Hypothalamus (tissue), 51 donors: Measurements from ENCODE around the gene RMND1.
"Not testable (repeated sequence)": the region's sequence is repeated elsewhere in the genome, so short reads cannot be mapped to it uniquely, and the experiment has no call there.

Source experiments
- DNase-seq, 51 donors: peaks; one replicate each; lab custom pipeline; 2025; lab: John Stamatoyannopoulos, UW

Gene RMND1

GRCh38 chr6:151452750-151453427 lies 963 bp upstream of the RMND1 start:
- DNase-seq, result peak in 3 of 51 donors; percentile 3 to 21 (median 16)

- no peak for DNase-seq
Measured at GRCh38 chr6:151451417-151451949, 443 bp downstream of the RMND1 start.

DNA sequence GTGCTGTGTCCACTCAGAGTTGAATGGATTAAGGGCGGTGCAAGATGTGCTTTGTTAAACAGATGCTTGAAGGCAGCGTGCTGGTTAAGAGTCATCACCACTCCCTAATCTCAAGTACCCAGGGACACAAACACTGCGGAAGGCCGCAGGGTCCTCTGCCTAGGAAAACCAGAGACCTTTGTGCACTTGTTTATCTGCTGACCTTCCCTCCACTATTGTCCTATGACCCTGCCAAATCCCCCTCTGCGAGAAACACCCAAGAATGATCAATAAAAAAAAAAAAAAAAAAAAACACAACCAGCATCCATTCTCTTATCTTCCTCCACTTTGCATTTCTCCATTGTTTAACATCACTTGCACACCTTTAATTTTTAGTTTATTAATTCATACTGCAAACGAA lies 998 bp downstream of the RMND1 start:
- DNase-seq, result not testable (repeated sequence)

GRCh38 chr6:151448623-151449022 lies 3.3 kb downstream of the RMND1 start:
- no peak for DNase-seq

DNA sequence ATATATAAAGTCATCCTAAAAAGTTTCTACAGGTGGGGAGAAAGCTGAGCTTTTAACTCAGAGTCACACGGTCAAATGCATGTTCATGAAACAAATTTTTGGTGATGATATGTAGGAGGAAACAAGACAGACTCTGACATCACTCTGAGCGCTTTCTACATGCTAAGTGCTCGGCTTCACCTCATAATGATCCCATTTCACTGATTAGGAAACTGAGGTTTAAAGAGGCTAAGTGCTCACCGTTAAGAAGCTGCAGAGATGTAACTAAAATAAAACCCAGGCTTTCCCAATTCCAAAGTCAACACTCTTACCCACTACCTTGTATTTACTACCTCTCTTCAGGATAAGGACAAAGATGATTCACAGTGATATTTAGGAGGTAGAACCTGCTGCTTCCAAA lies 4.7 kb downstream of the RMND1 start:
- DNase-seq, result no peak

DNA sequence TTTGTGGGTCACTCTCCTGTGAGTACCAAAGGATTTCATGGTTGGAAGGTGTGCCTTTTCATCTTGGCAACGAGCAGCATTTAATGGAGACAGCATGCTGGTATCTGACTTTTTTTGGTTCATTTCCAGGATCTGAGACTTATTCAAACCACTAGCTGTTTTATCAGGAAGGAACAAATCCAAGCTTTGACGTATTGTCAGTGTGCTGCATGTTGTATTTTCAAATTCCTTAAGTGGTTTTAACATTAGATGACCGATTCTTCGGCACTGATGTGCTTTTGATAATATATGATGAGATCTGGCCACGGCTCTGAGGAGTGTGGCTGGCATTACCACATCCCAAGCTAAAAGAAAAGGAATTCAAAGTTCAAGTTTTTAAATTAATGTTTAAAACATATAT lies 6.4 kb downstream of the RMND1 start:
- DNase-seq, result no peak

DNA sequence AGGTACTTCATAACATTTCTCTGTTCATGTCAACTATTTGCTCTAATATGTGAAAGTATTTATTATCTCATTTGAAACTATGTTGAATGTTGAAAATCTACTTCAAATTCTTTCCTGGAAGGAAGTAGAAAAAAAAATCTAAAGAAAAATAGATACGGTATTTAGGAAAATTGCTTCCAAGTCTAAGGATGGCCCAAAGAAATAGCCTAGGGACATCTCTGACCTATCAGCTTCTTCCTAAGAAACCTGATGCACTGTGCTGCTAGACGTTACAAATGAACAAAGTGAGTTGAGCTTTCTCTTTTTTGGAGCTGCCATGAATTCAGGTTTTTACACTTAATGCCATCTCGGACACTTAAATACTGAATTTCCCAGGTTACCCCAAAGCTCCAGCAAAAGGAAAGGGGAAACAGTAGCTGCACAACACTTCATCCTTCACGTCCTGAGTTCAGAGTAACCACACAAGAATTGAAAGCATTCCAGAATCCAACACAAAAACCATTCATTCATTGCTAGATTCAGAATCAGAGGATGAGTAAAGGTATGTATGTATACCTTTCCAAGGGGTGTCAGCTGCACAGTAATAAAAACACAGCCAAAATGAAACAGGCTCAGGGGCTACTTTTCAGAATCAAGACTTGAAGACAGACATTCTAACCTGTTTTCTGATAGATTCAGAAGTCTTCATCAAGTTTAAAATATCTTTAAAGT lies 7.9 kb downstream of the RMND1 start:
- no peak for DNase-seq

DNA sequence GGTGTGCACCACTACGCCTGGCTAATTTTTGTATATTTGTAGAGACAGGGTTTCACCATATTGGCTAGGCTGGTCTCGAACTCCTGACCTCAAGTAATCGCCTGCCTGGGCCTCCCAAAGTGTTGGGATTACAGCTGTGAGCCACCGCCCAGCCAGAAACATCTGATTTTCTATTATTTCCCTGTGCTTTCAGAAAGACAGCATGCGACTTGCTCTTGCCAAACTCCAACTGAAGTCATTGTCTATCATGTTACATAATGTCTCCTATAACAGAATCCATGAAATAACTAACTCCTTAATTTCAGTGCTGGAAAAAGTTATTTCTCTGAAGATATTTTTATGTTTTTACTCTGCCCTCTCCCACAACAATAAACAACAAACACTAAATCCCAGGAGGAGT lies 8.5 kb downstream of the RMND1 start:
- no peak for DNase-seq

GRCh38 chr6:151442371-151442770 lies 9.6 kb downstream of the RMND1 start:
- DNase-seq, result no peak

DNA sequence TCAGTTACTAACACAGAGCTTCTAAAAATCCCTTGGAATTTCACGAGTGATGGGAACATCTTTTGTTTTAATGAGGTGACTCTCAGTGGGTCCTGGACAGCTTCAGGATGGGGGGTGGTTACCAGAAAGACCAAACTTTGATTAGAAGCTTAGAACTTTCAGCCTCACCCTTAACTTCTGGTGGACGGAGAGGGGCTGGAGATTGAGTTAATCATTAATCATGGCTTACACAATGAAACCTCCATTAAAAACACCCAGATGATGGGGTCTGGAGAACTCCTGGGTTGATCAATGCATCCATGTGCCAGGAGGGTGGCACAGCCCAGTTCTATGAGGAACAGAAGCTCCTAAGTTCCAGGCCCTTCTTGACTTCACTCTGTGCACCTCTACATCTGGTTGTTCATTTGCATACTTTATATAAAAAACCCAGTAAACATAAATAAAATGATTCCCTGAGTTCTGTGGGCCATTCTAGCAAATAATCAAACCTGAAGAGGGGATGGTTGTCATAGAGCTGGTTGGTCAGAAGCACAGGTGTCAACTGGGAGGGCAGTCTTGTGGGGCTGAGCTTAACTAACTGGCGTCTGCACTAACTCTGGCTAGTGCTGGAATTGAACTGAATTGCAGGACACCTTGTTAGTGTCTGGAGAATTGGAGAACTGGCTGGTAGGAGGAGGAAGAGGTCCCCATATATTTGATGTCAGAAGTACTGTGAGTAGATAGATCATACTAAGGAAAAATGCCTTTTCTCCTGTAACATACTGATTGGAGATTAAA lies 10.3 kb downstream of the RMND1 start:
- DNase-seq, result no peak

GRCh38 chr6:151440930-151441329 lies 11.0 kb downstream of the RMND1 start:
- DNase-seq, result peak in 1 of 51 donors; percentile 7

- DNase-seq, result no peak
Measured at GRCh38 chr6:151440498-151440897, 11.4 kb downstream of the RMND1 start.

- DNase-seq, result no peak
Measured at GRCh38 chr6:151437401-151437800, 14.5 kb downstream of the RMND1 start.

- no peak for DNase-seq
Measured at GRCh38 chr6:151436802-151437201, 15.1 kb downstream of the RMND1 start.

DNA sequence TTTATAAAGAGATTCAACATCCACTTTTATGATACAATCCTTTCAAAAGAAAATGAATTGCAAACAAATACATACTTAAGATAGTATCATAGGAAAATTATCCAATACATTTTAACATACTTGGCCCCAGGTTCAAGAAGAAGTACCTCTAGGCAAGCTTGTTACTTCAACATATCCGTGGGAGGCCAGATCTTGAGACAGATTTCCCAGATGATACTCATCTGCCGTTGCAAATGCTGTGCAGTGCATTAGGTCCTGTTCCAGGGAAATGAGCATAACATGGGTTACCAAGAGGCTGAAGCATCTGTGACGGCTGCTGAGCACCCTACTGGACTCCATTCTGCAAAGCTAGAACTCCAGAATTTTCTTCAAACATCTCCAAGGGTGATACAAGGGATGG lies 15.6 kb downstream of the RMND1 start:
- DNase-seq, result no peak

DNA sequence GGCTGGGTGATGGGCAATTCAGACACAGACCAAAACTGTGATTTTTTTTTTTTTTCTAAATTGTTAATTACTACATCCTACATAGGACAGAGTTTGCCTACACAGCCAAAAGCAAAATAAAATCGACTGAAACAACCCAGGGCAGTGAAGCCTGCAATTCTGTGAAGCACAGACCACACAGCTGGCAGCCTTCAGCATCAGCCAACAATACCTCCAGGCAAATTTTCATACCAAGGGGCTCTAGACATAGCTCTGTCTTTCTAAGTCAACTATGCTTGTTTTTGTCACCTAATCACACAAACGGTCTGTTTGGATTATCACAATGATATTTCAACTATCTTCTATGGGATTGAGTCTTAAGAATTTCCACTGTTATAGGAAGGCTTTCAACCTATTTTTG lies 17.6 kb downstream of the RMND1 start:
- DNase-seq, result no peak

- DNase-seq, result no peak
Measured at GRCh38 chr6:151432651-151433050, 19.3 kb downstream of the RMND1 start.

DNA sequence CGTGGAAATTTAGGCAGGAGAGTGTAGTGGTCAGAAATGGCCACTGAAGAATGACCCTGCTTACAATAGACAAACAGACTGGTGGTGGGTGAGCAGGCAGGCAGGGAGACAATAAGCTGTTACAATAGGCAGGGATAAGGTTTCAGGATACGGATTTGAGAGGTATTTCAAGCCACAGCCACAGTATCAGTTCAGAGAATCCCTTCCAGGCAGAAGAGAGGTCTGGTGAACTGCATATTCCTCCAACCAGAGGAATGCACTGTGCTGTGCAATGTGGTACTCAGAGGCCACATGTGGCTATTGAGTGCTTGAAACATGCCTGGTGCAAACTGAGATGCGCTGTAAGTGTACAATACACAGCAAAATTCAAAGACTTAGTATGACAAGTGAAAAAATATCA lies 20.6 kb downstream of the RMND1 start:
- no peak for DNase-seq

DNA sequence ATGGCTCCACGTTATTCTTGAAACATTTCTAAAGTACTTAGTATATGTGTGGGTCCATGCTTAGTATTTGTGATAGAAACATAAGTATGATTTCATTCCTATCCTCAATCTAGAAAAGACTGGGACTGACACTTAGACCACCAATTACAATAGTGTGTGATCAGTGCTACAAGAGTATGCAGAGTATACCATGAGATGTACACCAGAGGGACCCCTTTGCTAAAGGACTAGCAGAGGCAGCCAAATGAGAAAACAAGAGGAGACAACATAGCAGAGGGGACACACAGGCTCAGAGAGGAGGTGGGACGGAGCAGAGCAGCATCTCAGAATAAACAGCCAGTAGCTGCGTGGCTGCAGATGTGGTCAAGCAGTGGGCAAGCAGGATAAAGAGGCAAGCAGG lies 21.0 kb downstream of the RMND1 start:
- DNase-seq, result no peak

- no peak for DNase-seq
Measured at GRCh38 chr6:151428093-151428735, 23.7 kb downstream of the RMND1 start.

DNA sequence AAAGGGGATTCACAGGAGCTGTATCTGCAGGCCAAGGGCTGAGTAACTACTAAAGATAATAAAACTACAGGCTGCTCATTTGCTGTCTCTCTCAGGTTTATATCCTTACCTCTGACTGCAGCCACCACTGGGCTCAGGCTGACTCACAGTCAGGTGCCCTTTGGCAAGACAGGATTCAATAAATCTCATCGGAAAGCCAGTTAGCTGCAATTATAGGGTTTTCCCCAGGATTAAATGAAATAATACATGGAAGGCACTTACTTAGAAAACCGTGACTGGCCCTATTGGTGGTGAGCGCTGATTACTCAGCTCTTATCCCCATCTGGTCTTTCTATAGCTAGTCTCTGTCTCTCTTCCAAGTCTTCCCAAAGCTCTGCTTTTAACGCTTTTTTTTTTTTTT lies 26.4 kb downstream of the RMND1 start:
- no peak for DNase-seq
